Stimulated activated CD4-positive, alpha-beta T cell treated with anti-CD3 and anti-CD28 coated beads, Interleukin-15, amount 100 ng/mL, for 48 hours (primary cell): ENCODE measurements around the gene ATXN1.
A peak's percentile ranks its signal among the peaks of the same experiment; 100 is the strongest.
"Not testable (repeated sequence)": the region's sequence is repeated elsewhere in the genome, so short reads cannot be mapped to it uniquely, and the experiment has no call there.

Source experiments
- DNase-seq, 2 donors: peaks; one replicate each; pipeline ENCODE4 v3.0.0-alpha.2; 2020; ENCODE audit warnings: low read depth in 2 of 2

The ATXN1 gene

DNA sequence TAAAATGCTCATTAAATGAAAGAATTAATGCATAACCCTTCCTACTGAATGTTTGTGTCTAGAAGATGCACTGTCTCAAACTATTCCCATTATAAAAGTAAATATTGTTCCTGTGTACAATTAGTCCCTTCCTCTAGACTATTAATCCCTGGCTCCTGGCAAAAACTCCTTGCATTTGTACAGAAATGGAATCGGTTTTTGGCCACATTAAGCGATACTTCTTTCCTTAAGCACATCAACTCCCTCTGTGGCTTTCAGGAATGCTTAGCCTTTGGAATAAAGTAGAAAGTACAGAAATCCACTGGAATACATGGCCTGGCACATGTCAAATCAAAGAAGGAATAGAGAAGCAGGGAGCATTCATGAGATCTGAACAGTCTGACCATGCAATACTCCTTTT lies 343.1 kb downstream of the ATXN1 start:
- no peak for DNase-seq

DNA sequence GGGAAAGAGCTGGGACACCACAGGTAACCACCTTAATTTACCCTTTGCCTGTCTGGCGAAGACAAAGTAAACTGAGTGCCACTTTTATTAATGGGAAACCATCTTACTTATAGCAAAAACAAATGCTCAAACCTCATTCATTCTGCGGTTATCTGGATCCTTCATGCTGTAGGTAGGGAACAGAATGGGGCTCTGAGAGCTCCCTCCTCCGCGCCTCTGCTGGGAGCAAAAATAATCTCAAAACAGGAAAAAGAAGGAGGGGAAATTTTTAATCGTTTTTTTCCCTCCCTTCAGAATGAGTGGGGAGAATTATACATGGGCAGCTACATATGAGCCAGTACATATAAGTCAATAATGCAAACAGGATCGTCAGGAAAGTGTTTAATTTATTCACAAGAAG lies 345.6 kb downstream of the ATXN1 start:
- DNase-seq: no peak

DNA sequence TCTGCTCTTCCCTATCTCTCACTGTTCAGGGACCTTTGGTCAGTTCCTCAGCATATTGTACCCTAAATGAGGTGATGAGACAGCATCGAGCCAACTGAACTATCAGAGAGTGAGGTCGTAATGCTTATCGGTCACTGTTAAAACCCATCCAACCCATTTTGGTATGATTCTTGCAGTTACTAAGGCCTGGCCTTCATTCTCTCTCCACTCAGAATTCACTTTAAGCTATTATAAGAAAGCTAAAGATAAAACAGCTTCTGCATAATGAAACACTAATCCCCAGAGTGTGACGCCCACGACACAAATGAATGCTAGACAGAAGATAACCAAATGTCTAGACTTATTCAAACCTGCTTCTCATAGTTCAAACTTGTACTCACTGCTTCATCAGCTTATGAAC lies 347.1 kb downstream of the ATXN1 start:
- DNase-seq: no peak

DNA sequence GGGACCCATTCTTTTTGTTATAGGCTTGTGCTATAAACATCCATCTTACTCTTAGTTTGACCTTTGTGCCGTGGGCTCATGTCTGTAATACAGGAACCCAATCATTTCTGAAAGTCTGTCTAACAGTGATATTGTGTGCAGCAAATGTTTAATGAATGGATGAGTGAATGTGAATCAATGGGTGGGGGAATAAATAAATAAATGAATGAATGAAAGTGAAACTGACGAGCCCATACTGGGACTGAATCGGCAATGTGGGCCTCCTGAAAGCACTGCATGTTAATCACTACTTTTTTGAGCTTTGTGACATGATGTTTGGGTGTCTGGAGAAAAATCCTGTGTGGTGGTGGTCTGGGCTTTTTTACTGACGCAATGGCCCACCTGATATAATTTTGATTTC lies 347.9 kb downstream of the ATXN1 start:
- DNase-seq: no peak

DNA sequence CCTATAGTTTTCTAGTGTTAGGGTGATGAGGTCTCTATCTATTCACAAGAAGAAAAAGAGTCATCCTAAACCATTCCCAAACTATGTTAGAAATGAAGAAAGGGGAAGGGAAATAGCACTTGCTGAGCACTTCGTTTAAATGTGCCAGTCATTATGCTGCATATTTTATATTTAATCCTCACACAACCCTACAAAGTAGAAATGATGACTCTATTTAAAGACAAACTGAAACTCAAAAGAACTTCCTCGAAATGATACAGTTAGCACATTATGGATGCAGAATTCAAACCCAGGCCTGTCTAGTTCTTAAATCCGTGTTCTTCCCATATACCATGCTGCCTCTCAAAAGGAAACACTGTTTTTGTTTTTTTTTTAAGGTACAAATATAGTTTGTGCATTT lies 348.3 kb downstream of the ATXN1 start:
- no peak for DNase-seq

DNA sequence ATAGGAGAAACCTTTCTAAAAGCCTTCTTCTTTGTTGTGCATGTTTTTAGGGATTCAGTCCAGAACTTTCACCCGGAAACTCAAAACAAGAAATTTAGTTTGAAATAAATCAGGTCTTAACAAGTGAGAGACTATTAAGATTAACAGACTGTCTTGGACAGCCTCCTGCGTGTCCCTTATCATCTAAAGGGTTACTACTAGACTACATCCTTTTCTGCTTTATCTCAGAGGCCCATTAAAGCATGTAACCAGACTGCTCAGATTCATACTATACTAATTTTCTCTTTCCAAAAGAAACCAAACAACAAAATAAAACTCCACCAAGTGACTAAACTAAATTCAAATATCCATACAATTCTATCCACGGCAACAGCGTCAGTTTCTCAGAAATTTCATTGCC lies 349.1 kb downstream of the ATXN1 start:
- DNase-seq: no peak

DNA sequence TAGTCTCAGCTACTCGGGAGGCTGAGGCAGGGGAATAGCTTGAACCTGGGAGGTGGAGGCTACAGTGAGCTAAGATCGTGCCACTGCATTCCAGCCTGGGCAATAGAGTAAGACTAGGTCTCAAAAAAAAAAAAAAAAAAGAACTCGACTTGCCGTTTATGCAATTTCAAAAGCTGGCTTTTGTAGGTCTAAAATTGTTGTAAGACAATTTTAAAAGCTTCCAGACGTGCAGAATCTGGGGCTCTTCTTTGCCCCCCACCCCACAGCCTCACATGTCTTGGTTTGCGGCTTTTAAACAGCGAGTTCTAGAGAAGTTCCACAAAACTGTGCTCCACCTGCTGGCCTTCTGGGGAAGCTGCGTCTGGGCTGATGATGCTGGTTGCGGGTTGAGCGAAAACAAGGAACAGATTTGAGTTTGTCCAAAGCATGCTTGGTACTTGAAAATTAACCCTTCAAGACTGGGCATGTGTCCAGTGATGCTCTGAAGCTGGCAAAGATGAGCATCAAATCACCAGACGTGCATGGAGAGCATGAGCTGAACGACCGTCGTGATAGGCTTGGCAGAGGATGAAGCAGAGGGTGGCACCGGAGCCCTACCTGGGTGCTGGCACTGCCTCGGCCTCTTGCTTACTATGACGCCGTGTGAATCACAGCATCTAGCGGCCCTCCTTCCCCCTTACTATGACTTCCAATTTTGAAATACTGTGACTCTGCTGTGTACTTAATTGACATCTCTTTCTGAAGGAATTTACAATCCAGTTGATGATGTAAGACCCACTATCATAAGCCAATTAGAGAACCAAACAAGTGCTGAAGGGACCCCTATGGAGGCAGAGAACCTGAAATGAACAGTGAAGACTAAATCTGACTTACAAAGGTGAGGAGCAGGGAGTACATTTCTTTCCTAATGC lies 351.5 kb downstream of the ATXN1 start:
- DNase-seq: peak; percentile 24 to 47

DNA sequence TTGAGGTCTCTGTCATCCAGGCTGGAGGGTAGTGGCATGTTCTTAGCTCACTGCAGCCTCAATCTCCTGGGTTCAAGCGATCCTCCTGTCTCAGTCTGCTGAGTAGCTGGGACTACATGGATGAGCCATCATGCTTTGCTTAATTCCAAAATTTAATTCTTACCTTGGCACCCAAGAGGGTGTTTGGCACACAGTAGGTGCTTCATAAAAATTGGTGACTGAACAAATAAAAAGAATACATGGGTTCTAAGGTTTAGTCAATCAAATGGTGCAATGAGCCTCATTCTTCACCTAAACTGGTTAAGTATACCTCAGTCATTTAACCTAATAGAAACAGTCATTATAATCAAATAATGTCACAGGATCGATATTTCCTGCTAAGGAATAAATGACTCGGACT lies 352.5 kb downstream of the ATXN1 start:
- DNase-seq: no peak

DNA sequence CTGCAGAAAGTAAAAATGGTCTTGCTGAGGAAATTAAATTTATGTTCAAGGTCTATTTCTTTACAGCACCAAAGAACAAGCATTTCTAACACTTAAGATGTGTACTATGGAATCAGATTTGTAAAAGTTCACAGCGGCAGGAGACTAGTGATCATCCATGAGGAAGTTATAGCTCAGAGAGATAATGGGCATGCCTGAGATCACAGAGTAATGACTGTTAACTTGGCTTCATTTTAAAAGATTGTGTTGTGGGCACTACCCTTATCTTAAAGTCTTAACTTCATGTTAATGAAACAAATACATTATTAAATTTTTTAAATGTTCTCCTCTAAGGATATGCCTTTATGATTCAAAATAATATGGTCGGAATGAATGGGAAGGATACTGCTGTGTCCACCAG lies 354.3 kb downstream of the ATXN1 start:
- no peak for DNase-seq

DNA sequence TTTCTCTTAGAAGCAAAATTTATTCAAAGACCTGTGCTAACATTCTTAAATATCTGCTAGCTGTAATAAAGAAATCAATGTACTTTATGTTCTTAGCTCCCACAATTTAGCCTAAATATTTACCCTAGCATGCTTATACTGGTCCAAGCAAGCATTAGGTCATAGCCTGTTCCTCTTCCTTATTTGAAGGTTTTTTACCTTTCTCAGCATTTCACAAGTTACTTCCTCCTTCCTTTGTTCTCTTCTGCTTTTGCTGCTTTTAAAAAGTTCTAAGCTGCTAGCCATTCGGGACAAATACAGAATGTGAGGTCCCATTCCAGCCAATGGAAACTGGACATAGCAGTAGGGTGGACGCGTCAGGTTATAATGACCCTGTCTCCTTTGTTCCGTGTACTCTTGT lies 354.7 kb downstream of the ATXN1 start:
- not testable (repeated sequence) for DNase-seq

DNA sequence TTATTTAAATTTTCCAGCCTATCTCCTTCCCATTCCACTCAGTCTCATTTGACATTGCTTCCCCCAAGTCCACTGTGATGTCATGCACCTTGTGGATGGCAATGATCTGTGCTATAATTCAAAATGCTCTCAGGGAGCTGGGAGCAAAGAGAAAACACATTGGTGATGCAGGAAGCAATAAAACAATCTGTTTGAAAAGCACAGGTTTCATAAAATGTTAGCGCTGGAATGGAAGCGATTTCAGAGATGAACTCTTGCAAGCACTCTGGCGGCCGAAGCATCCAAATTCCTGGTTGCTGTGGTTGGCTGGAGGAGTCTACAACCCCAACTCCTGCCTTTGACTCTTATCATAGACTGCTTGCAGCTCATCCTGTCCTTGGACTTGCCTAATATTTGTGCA lies 355.9 kb downstream of the ATXN1 start:
- no peak for DNase-seq

DNA sequence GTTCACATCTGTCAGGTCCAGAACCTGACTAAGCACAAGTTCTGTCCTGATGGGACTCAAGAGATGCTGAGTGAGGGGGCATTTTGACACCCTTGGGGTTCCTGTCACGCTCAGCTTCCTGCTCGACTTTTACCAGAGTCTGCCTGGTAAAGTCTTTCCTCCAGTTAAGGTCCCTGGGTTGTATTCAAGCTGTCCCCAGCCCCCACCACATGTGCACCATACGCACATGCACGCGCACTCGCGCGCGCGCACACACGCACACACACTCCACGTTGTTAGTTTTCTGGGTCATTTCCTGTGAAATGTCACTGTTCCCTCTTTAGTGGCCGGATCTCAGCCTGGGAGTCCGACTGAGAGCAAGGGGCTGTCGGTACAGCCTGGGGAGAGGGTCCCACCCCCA lies 356.8 kb downstream of the ATXN1 start:
- no peak for DNase-seq

DNA sequence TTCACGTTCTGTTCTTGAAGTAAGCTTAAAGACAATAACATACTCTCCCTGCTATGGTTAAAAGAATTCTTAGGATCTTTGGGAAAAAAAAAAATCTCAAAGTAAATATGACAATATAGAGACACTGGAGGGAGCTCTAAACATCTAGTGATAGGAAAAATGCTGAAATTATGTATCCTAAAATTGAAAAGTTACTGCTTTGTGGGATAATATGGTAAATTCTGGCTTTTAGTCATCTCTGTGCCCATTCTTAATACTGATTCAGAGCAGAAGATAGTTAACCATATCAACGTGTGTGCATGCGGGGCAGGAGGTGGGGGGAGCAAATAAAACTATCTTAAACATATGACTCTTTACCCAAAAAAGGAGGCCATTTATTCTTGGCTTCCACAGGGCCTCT lies 357.4 kb downstream of the ATXN1 start:
- no peak for DNase-seq

DNA sequence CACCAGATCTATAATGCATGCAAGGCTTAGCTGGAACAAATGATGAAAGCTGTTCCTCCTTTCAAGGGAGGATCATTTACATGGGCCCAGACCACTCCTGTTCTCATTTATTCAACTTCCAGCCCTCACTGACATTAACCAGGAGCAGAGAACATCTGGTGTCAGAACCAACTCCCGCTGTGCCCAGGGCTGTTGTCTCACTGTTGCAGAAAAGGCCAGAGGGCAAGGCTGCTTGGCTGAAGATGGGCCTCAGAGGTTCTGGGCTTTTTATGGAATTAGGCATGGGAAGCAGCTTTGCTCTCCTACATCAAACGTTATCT lies 358.7 kb downstream of the ATXN1 start:
- DNase-seq: no peak

DNA sequence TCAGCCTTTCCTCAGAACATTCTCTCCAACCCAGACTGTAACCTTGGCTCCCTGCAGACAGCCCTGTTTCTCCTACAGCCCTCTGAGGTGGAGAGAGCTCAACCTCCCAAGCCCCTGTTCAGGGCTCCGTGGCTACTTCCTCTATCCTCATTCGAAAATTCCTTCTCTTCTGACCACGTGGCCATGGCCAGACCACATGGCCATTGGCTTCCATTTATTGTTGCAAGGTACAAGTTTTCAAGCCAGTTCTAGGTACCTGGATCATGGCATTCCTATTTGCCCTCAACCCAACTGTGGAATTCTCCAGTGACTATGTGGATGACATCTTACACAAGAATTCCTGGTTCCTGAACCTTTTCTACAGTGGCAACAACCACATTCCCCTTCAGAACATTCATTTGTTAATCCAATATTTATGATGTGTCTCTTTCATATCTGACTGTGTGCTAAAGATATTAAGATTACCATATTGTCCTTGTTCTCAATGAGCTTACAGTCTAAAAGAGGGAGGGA lies 361.0 kb downstream of the ATXN1 start:
- DNase-seq: no peak

DNA sequence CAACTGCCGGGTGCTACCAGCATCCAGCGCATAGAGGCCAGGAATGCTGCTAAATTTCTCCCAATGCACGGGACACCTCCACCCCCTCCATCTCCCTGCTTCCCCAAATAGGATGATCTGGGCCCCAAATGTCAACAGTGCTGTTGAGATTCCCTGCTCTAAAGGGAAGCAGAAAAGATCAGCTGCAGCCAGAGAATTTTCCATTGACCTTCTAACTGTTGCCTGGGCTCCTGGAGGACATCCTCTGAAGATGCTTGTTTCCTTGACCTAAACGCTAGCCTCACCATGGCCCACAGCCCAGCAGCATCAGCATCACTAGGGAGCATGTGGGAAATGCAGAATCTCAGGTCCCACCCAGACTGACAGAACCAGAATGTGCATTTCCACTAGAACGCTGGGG lies 361.6 kb downstream of the ATXN1 start:
- DNase-seq: no peak

DNA sequence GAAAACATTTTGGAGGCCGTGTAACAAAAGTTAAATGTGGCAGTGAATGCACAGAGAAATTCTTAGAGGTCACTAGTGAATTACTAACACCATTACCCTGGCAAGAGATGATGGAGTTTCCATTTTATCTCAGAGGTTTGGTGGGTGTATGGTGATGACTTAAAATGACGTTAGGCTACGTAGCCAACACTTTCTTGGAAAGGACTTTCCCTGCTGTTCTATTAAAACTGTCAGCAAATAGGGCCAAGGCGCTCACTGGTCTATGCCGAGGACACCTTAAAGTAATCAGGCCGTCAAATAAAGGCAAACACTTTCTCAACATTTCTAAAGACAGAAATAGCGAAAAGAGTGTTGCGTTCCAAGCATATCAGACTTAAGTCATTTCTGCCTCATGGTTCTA lies 362.1 kb downstream of the ATXN1 start:
- no peak for DNase-seq

DNA sequence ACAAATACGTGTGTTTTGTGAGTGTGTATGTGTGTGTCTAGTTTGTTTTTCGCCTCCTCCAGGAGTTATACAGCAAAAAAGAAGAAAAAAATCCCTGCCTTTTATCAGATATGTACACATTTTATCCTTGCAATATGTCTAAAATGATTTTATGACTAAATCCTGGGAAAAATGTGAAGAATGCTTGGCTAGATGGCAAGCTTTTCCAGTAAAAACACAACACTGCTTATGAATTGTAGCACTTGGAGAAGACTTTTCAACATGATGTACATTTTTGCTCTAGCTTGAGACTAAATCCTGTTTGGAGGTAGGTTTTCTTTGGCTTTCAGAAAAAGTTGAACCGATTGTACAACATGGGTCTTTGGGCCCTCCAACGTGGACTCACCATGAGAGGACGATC lies 362.7 kb downstream of the ATXN1 start:
- no peak for DNase-seq

DNA sequence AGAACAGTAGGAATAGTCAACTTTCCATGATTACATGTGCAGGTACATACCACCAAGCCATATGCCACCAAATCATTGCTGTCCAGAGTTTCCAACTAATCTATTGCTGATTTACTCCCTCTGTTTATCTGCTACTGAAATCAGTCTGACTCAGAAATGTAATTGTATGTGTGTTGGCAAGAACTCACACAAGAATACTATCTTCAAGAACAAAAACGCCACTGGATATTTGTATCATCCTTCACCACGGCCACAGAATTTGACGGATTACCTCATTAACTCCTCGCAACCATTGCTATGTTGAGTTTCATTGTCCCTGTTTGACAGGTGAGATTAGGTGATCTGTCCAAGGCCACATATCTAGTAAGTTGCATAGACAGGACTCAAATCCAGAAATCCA lies 363.6 kb downstream of the ATXN1 start:
- DNase-seq: no peak

DNA sequence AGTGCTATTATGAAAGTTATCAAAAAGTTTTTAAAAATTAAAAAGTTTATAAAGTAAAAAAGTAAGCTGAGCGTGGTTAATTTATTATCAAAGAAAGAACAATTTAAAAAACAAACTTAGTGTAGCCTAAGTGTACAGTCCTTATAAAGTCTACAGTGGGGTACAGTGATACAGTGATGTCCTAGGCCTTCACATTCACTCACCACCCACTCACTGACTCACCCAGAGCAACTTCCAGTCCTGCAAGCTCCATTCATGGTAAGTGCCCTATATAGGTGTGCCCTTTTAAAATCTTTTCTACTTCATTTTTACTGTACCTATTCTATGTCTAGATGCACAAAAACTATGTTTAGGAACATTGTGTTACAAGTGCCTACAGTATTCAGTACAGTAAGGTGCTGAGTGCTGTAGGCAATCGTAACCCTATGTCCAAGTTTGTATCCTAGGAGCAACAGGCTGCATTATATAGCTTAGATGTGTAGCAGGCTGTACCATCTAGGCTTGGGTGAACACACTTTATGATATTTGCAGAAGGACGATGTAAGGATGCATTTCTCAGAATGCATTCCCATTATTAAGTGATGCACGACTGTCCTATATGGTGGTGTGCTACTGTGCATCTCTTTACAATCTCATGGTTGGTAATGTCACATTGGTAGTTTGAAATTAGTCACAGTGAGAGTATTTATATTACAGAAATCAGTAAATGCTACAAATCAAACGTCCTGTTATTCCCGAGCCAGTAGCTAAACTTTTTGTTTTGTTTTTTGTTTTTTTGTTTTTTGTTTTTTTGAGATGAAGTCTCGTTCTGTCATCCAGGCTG lies 364.6 kb downstream of the ATXN1 start:
- DNase-seq: no peak

DNA sequence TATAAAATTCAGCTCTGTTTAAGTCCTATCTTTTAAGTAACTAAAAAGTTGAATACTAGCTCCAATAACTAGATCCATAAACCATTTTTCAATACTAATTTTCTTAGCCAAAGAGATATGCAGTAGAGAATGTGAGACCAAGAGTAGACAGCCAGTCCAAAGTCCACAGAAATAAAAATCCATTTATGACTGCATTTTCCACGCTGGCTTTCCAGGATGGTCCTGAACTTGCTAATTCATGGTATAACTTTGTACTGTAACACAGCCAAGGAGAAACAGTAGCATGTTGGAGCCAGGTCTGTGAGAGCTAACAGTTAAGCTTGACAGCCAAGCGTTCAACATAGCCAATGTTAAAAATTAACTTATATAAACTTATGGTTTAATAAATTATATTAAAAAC lies 366.6 kb downstream of the ATXN1 start:
- no peak for DNase-seq

DNA sequence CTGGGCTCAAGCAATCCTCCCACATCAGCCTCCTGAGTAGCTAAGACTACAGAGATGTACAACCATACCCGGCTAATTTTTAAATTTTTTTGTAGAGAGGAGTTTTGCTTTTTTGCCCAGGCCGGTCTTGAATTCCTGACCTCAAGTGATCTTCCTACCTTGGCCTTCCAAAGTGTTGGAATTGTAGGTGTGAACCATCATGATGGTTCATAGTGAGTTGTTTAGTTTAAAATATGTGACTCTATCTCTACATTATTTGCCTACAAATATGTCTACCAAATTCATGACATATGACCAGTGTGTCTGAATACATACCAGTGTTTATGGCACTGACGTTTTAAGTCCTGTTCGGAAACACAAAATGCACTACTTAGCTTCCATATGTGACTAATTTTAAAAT lies 367.9 kb downstream of the ATXN1 start:
- DNase-seq: no peak

DNA sequence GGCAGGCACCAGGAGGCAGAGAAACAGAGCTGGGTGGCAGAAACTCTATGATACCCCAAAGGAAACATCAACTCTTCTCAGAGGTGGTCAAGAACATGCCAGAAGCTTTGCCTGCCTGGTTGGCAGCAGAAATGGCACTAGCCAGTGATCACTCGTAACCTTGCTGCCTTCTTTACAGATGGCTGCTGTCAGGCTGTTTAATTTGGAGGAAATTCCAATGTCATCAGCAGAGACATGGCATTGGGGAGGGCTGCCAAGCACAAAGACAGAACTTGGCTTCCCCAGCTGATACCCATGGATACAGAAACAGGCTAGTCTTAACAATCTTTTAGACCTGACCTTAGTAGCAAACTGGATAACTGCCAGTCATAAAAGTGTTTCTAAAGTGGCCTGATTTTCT lies 369.2 kb downstream of the ATXN1 start:
- no peak for DNase-seq
